Caco-2 (cell line): ENCODE results near the gene IGLL5. TPM values are rescaled to one million over a fixed set of nuclear protein-coding genes. Genes with fewer than 3 reads are reported as not detected.

Source experiments
- BruUV-seq: library from RNA; stranded (reverse); fragments of 400-500 nt; replicated peaks from 2 replicates; lab custom pipeline; 2021; lab: Mats Ljungman, UMichigan
- CTCF ChIA-PET: fragments of 300-600 bp; sonication (Branson Sonifier 250); formaldehyde crosslinking; loops from one replicate; lab custom pipeline; 2022; ENCODE audit warnings: antibody characterized with exemption; lab: Charles Lee
- POLR2A ChIA-PET: fragments of 300-600 bp; sonication (Branson Sonifier 250); formaldehyde crosslinking; loops from one replicate; lab custom pipeline; 2022; ENCODE audit warnings: antibody characterized with exemption; lab: Charles Lee
- DNase-seq, 2 experiments: peaks; one replicate each; pipeline versions ENCODE4 v3.0.0 to v3.0.0-alpha.2; 2020 to 2022
- H3K27me3 ChIP-seq: replicated peaks from 2 replicates; pipeline ENCODE4 v1.6.0; 2011; ENCODE audit warnings: low read length; ENCODE audit not compliant: control insufficient read depth, insufficient read depth
- H3K36me3 ChIP-seq: 2 replicates; pipeline ENCODE4 v1.5.1; 2011; ENCODE audit warnings: low read length; ENCODE audit not compliant: control insufficient read depth, insufficient read depth
- H3K4me1 ChIP-seq: fragments of 250-450 bp; sonication (Bioruptor Pico); 2 replicates; pipeline ENCODE4 v1.5.1; 2020; ENCODE audit warnings: mild to moderate bottlenecking
- H3K4me3 ChIP-seq: 2 replicates; pipeline ENCODE4 v1.5.1; 2011; ENCODE audit warnings: low read depth, mild to moderate bottlenecking, control low read depth, low read length
- H3K9me3 ChIP-seq: fragments of 250-450 bp; sonication (Bioruptor Pico); 2 replicates; pipeline ENCODE4 v1.5.1; 2020; ENCODE audit warnings: mild to moderate bottlenecking, moderate library complexity
- H3K27ac Mint-ChIP-seq: one replicate; pipeline ENCODE4 v1.8.0; 2022; ENCODE audit warnings: mixed read lengths; ENCODE audit not compliant: unreplicated experiment
- H3K27me3 Mint-ChIP-seq: one replicate; pipeline ENCODE4 v1.8.0; 2022; ENCODE audit warnings: mixed read lengths; ENCODE audit not compliant: insufficient read depth, unreplicated experiment
- H3K36me3 Mint-ChIP-seq: one replicate; pipeline ENCODE4 v1.8.0; 2022; ENCODE audit warnings: mild to moderate bottlenecking, mixed read lengths; ENCODE audit not compliant: insufficient read depth, unreplicated experiment
- H3K4me1 Mint-ChIP-seq: one replicate; pipeline ENCODE4 v1.8.0; 2022; ENCODE audit warnings: low read depth, mixed read lengths; ENCODE audit not compliant: unreplicated experiment
- H3K4me3 Mint-ChIP-seq: one replicate; pipeline ENCODE4 v1.8.0; 2022; ENCODE audit warnings: mild to moderate bottlenecking, moderate library complexity, mixed read lengths; ENCODE audit not compliant: unreplicated experiment
- H3K9me3 Mint-ChIP-seq: one replicate; pipeline ENCODE4 v1.8.0; 2022; ENCODE audit warnings: mixed read lengths; ENCODE audit not compliant: unreplicated experiment
- intact Hi-C: fragments of 100-400 bp; cut with micrococcal nuclease; formaldehyde crosslinking; loops from one replicate; pipeline ENCODE4 v1.10.0; 2022; ENCODE audit not compliant: unreplicated experiment
- total RNA-seq: library from RNA; stranded (reverse); gene quantifications from 2 replicates; pipeline ENCODE4 v1.2.3, GENCODE V29; 2022
- TF ChIP-seq, protein P1 (sequence below), 2 experiments: fragments of 200-600 bp in 1 of 2; IDR thresholded peaks; 1 replicate in 1 of 2; 2 replicates in 1 of 2; pipeline versions ENCODE4 v1.5.1 to v1.8.0; 2011 to 2022; ENCODE audit warnings: antibody characterized with exemption in 1 of 2, control low read depth in 1 of 2, inconsistent platforms in 1 of 2, low read depth in 1 of 2, low read length in 1 of 2, mild to moderate bottlenecking in 1 of 2, moderate library complexity in 1 of 2; ENCODE audit not compliant: insufficient read depth in 1 of 2, severe bottlenecking in 1 of 2, unreplicated experiment in 1 of 2

The IGLL5 gene
- total RNA-seq, 1 experiment from 2014 or later = not detected

DNA sequence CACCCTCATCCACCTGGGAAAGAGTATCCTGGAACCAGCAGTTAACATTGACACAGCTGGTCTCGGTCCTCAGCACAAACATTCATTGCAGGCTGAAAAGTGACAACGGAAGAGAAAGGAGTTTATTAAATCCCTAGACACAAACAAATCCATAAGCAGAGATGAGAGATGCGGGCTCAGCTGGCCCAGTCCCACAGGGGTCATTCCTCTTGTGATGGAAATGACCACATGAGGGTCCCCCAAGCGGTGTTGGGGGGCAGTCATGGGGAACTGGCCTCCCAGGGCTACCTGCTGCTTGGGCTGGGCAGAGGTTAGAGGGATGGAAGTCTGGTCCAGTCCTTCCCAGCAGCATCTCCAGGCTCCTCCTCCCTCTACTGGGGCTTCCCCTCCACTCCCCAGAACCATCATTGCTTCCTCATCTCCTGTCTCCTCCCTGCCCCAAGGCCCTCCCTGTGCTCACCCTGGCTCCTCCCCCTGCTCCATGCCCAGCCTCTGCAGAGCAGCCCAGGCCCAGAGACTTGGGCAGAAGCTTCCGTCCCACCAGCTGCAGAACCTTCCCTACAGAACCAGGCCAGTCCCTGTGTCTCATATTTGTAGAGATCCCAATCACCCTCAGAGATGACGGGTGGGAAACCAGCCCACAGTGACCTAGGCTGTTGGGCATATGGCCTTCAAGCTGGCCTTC is 5.4 kb upstream of the IGLL5 start:
- intact Hi-C loops = no loop called here

DNA sequence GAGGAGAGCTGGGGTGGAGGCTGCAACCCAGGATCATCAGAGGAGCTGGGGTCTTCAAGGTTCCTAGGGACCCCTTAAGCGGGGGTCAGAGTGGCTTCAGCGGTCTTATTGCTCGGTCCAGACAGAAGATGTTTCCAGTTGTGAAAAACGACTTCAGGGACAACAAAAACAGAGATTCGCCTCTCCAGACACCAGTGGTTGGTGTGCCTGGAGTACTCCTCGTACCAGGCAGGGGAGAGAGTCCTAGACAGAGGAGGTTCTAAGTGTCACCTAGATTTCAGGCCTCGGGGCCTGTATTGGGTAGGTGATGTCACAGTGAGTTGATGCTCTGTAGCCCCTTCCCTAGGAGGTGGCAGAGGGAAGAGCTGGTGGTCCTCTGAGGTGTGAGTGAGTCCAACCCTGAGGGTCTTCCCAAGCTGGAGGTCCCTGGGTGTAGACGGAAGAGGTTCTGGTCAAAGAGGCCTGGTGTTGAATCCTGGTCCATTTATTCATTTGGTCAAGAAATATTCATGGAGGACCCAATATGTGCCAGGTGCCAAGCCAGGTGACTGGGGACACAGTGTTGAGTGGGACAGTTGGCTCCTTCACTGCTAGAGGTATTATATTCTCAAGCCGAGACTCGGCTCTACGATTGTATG is 4.4 kb upstream of the IGLL5 start:
- POLR2A ChIA-PET = no interaction called here
- TF ChIP-seq, protein P1, sequence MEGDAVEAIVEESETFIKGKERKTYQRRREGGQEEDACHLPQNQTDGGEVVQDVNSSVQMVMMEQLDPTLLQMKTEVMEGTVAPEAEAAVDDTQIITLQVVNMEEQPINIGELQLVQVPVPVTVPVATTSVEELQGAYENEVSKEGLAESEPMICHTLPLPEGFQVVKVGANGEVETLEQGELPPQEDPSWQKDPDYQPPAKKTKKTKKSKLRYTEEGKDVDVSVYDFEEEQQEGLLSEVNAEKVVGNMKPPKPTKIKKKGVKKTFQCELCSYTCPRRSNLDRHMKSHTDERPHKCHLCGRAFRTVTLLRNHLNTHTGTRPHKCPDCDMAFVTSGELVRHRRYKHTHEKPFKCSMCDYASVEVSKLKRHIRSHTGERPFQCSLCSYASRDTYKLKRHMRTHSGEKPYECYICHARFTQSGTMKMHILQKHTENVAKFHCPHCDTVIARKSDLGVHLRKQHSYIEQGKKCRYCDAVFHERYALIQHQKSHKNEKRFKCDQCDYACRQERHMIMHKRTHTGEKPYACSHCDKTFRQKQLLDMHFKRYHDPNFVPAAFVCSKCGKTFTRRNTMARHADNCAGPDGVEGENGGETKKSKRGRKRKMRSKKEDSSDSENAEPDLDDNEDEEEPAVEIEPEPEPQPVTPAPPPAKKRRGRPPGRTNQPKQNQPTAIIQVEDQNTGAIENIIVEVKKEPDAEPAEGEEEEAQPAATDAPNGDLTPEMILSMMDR (IDR thresholded peaks at IDR 0.05; ENCODE audit: insufficient read depth in 1 of 2, low read depth in 1 of 2, low read length in 1 of 2, severe bottlenecking in 1 of 2, unreplicated experiment in 1 of 2) = no peak
- Histone ChIP-seq H3K4me1 (no peaks in the 10 kb centered on the region), H3K27me3 (no peaks in the 10 kb centered on the region), H3K9me3 (no peaks in the 10 kb centered on the region), H3K4me3 (no peak overlapping the region), H3K36me3 (no peaks in the 10 kb centered on the region)
- Mint-ChIP-seq H3K9me3 (no peaks in the 10 kb centered on the region), H3K27me3 (no peaks in the 10 kb centered on the region), H3K27ac (no peak overlapping the region), H3K4me1 (no peaks in the 10 kb centered on the region), H3K4me3 (no peak overlapping the region), H3K36me3 (no peaks in the 10 kb centered on the region)
- CTCF ChIA-PET = interaction anchor here (1.0 to 2.7 kb wide), 18 partner anchors 10 to 419 kb away, joined by 3 to 45 read pairs (median 10); no protein-coding TSS in a partner anchor
- no TSS peak for BruUV-seq
- DNase-seq = no peak
- intact Hi-C loops = no loop called here

More for the DNA sequence above, 5.4 kb upstream of the IGLL5 start:
- H3K36me3 ChIP-seq = no peaks in the 10 kb centered on the region
- H3K4me3 ChIP-seq = no peak overlapping the region
- Mint-ChIP-seq H3K36me3 (no peaks in the 10 kb centered on the region), H3K27ac (no peak overlapping the region), H3K9me3 (no peaks in the 10 kb centered on the region), H3K27me3 (no peaks in the 10 kb centered on the region), H3K4me1 (no peaks in the 10 kb centered on the region), H3K4me3 (no peak overlapping the region)
- H3K4me1 ChIP-seq = no peaks in the 10 kb centered on the region
- ChIA-PET CTCF (interaction anchor here (0.6 to 2.2 kb wide), 2 partner anchors 72 to 112 kb away, joined by 3 to 7 read pairs; no protein-coding TSS in a partner anchor), POLR2A (no interaction called here)
- no peaks in the 10 kb centered on the region for H3K9me3 ChIP-seq
- no peak for DNase-seq
- TF ChIP-seq, protein P1 (IDR thresholded peaks at IDR 0.05; ENCODE audit: insufficient read depth in 1 of 2, low read depth in 1 of 2, low read length in 1 of 2, severe bottlenecking in 1 of 2, unreplicated experiment in 1 of 2) = no peak
- BruUV-seq = no TSS peak
- H3K27me3 ChIP-seq = no peaks in the 10 kb centered on the region

DNA sequence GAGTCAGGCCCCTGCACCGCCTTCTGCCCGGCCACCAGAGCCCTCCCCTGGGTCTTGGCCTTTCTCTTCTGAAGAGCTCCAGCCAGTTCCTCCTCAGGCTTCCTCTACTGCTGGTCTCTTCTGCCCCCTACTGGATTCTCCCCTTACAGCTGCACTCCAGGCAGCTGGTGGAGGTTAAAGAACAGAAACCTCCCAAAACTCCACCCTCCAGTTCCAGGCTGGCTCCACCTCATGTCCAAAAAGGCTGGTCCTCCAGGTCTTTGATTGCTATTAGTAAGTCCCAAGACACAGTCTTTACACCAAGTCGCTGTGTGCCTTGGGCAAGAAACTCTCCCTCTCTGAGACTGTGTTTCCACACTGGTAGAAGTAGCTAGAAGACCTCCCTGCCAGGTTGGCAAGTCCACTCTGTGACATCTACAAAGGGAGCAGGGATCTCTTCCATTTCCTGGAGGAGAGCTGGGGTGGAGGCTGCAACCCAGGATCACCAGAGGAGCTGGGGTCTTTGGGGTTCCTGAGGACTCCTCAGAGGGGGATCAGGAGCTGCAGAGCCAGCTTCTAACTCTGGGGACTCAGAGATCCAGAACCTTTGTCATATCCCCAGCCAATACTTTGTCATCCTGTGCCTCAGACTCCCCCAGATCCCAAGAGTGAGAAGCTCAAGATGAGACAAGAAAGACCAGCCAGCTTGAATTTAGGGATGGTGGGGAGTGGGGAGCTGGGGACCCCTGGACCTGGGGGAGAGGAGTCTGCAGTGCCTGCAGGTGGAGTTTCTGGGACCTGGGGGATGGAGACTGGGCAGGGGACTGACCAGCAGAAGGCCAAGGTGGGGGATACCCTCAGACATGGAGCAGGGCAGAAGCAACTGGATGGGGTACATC is 3.4 kb upstream of the IGLL5 start:
- H3K9me3 ChIP-seq = no peaks in the 10 kb centered on the region
- intact Hi-C loops = loop anchor here (2.0 kb wide), 2 partner anchors 35 to 131 kb away; no protein-coding TSS in a partner anchor
- H3K36me3 ChIP-seq = no peaks in the 10 kb centered on the region
- Mint-ChIP-seq H3K36me3 (no peaks in the 10 kb centered on the region), H3K9me3 (no peaks in the 10 kb centered on the region), H3K27ac (no peak overlapping the region), H3K4me3 (no peak overlapping the region), H3K4me1 (no peaks in the 10 kb centered on the region), H3K27me3 (peaks cover 7% of the 10 kb centered on the region)
- no TSS peak for BruUV-seq
- TF ChIP-seq, protein P1 (IDR thresholded peaks at IDR 0.05; ENCODE audit: insufficient read depth in 1 of 2, low read depth in 1 of 2, low read length in 1 of 2, severe bottlenecking in 1 of 2, unreplicated experiment in 1 of 2) = peak; percentile 66 to 71
- no peaks in the 10 kb centered on the region for H3K4me1 ChIP-seq
- H3K27me3 ChIP-seq = no peaks in the 10 kb centered on the region
- POLR2A ChIA-PET = no interaction called here
- DNase-seq = peak; percentile 65 to 77
- no peak overlapping the region for H3K4me3 ChIP-seq
- CTCF ChIA-PET = interaction anchor here (0.6 to 2.7 kb wide), 24 partner anchors 11 to 420 kb away, joined by 3 to 45 read pairs (median 8); no protein-coding TSS in a partner anchor
